SK-N-SH (cell line): ENCODE results near the gene DPPA3. TPM values are rescaled to one million over a fixed set of nuclear protein-coding genes. Genes with fewer than 3 reads are reported as not detected.
"Not testable (repeated sequence)": the region's sequence is repeated elsewhere in the genome, so short reads cannot be mapped to it uniquely, and the experiment has no call there.

Experiments used
- CTCF ChIA-PET: fragments of 300-600, 350-600 bp; formaldehyde crosslinking; extraction: SDS; loops from one replicate; lab custom pipeline; 2021; lab: Yijun Ruan, JAX
- POLR2A ChIA-PET: fragments of 350-600 bp; sonication (Branson Sonifier 250); formaldehyde crosslinking; extraction: SDS; loops from one replicate; lab custom pipeline; 2020; ENCODE audit warnings: antibody characterized with exemption, inconsistent platforms; lab: Yijun Ruan, JAX
- DNase-seq: peaks from one replicate; pipeline ENCODE4 v3.0.0; 2012
- H2AFZ ChIP-seq: fragments of 200-600 bp; sonication (generic); 2 replicates; pipeline ENCODE4 v1.8.1; 2016; ENCODE audit warnings: antibody characterized with exemption, mild to moderate bottlenecking, low read depth
- H3F3A ChIP-seq: fragments of 200-600 bp; sonication (generic); replicated peaks from 2 replicates; pipeline ENCODE3; 2016; ENCODE audit warnings: antibody characterized with exemption, mild to moderate bottlenecking; ENCODE audit not compliant: insufficient read depth
- H3K27ac ChIP-seq, 2 experiments: fragments of 200-500 bp in 1 of 2; fragments of 200-600 bp in 1 of 2; sonication (Bioruptor generic) in 1 of 2; sonication (generic), shearing (Covaris generic) in 1 of 2; 2 replicates each; pipeline versions ENCODE4 v1.5.1 to v1.6.1; 2014 to 2016; ENCODE audit warnings: low read depth in 2 of 2, inconsistent platforms in 1 of 2, low read length in 1 of 2, mild to moderate bottlenecking in 1 of 2, mixed read lengths in 1 of 2
- H3K27me3 ChIP-seq: fragments of 200-600 bp; sonication (generic), shearing (Covaris generic); 2 replicates; pipeline ENCODE4 v1.6.1; 2016; ENCODE audit warnings: mixed run types; ENCODE audit not compliant: insufficient read depth
- H3K36me3 ChIP-seq, 2 experiments: fragments of 200-500 bp in 1 of 2; fragments of 200-600 bp in 1 of 2; sonication (Bioruptor generic) in 1 of 2; sonication (generic) in 1 of 2; replicated peaks in 1 of 2; 2 replicates each; pipeline versions ENCODE3 to v1.5.1; 2014 to 2016; ENCODE audit warnings: low read length in 1 of 2, mild to moderate bottlenecking in 1 of 2; ENCODE audit not compliant: insufficient read depth in 2 of 2, control insufficient read depth in 1 of 2
- H3K4me1 ChIP-seq, 2 experiments: fragments of 200-500 bp in 1 of 2; fragments of 200-600 bp in 1 of 2; sonication (Bioruptor generic) in 1 of 2; sonication (generic), shearing (Covaris generic) in 1 of 2; 2 replicates each; pipeline versions ENCODE4 v1.5.1 to v1.6.1; 2014 to 2016; ENCODE audit warnings: low read depth in 1 of 2, low read length in 1 of 2, mixed run types in 1 of 2; ENCODE audit not compliant: insufficient read depth in 2 of 2, control insufficient read depth in 1 of 2
- H3K4me2 ChIP-seq: fragments of 200-600 bp; sonication (generic), shearing (Covaris generic); 2 replicates; pipeline ENCODE4 v1.6.1; 2017; ENCODE audit warnings: mixed run types
- H3K4me3 ChIP-seq, 2 experiments: fragments of 200-500 bp in 1 of 2; fragments of 200-600 bp in 1 of 2; sonication (Bioruptor generic) in 1 of 2; sonication (generic), shearing (Covaris generic) in 1 of 2; 2 replicates each; pipeline versions ENCODE4 v1.5.1 to v1.8.1; 2014 to 2016; ENCODE audit warnings: low read depth in 2 of 2, inconsistent platforms in 1 of 2, low read length in 1 of 2, mild to moderate bottlenecking in 1 of 2, mixed read lengths in 1 of 2, moderate library complexity in 1 of 2
- H3K79me2 ChIP-seq: fragments of 200-600 bp; sonication (generic); 2 replicates; pipeline ENCODE4 v1.8.1; 2017; ENCODE audit warnings: mild to moderate bottlenecking; ENCODE audit not compliant: insufficient read depth
- H3K9ac ChIP-seq: fragments of 200-600 bp; sonication (generic); 2 replicates; pipeline ENCODE4 v1.6.1; 2017; ENCODE audit warnings: mixed run types
- H3K9me2 ChIP-seq: fragments of 200-600 bp; sonication (generic); 2 replicates; pipeline ENCODE4 v1.6.1; 2017; ENCODE audit warnings: mixed run types
- H3K9me3 ChIP-seq: fragments of 200-600 bp; sonication (generic); 2 replicates; pipeline ENCODE4 v1.6.1; 2017; ENCODE audit warnings: mixed run types, mild to moderate bottlenecking, moderate library complexity
- H4K20me1 ChIP-seq: fragments of 200-600 bp; sonication (generic); 2 replicates; pipeline ENCODE4 v1.6.1; 2017; ENCODE audit warnings: mild to moderate bottlenecking, mixed run types; ENCODE audit not compliant: insufficient read depth
- EP300 ChIP-seq, 2 experiments: IDR thresholded peaks; 2 replicates each; pipeline versions ENCODE4 v1.4.0 to v1.6.1; 2012; ENCODE audit warnings: borderline replicate concordance in 1 of 2, low read depth in 1 of 2, low read length in 1 of 2
- GABPA ChIP-seq: IDR thresholded peaks from 2 replicates; pipeline ENCODE4 v1.4.0; 2012; ENCODE audit warnings: low read depth, mild to moderate bottlenecking
- MXI1 ChIP-seq: IDR thresholded peaks from 2 replicates; pipeline ENCODE4 v1.6.1; 2012; ENCODE audit warnings: mild to moderate bottlenecking, low read depth, low read length, improper control_type of control experiment
- RAD21 ChIP-seq: IDR thresholded peaks from 2 replicates; pipeline ENCODE4 v1.6.1; 2012; ENCODE audit warnings: mild to moderate bottlenecking, low read length
- RCOR1 ChIP-seq: fragments of 150-350 bp; IDR thresholded peaks from 2 replicates; pipeline ENCODE4 v1.6.1; 2017; ENCODE audit warnings: antibody characterized with exemption, low read length
- REST ChIP-seq: IDR thresholded peaks from 2 replicates; pipeline ENCODE4 v1.6.1; 2012; ENCODE audit warnings: mild to moderate bottlenecking, low read depth, low read length, moderate library complexity
- TCF12 ChIP-seq: IDR thresholded peaks from 2 replicates; pipeline ENCODE4 v1.4.0; 2012
- YY1 ChIP-seq: IDR thresholded peaks from 2 replicates; pipeline ENCODE4 v1.4.0; 2012; ENCODE audit warnings: low read depth, mild to moderate bottlenecking
- ZBTB33 ChIP-seq: IDR thresholded peaks from 2 replicates; pipeline ENCODE4 v1.4.0; 2012; ENCODE audit warnings: low read depth, borderline replicate concordance
- WGBS: methylation state at CpG from one replicate; pipeline ENCODE4 v1.1.6; 2017; ENCODE audit warnings: low lambda C conversion rate; 5-methylcytosine and 5-hydroxymethylcytosine counted together
- polyA plus RNA-seq, 3 experiments: library from polyadenylated mRNA; depleted of rRNA; stranded (reverse); fragments of >200 nt; gene quantifications; 2 replicates each; pipeline ENCODE4 v1.2.3, GENCODE V29; 2012
- TF ChIP-seq, protein P1 (sequence below): IDR thresholded peaks from 2 replicates; pipeline ENCODE4 v1.4.0; 2012; ENCODE audit warnings: low read depth
- TF ChIP-seq, protein P2 (sequence below): fragments of 150-350 bp; IDR thresholded peaks from 2 replicates; pipeline ENCODE4 v1.6.1; 2016; ENCODE audit warnings: mild to moderate bottlenecking, low read depth, low read length

DPPA3 gene
- polyA plus RNA-seq, 1 of the 3 experiments (the other 2 are of a cell fraction), result not detected

GRCh38 chr12:7751394-7751793, 40.2 kb downstream of the DPPA3 start (continued):
- TF ChIP-seq YY1 (no peak), GABPA (no peak)

DNA sequence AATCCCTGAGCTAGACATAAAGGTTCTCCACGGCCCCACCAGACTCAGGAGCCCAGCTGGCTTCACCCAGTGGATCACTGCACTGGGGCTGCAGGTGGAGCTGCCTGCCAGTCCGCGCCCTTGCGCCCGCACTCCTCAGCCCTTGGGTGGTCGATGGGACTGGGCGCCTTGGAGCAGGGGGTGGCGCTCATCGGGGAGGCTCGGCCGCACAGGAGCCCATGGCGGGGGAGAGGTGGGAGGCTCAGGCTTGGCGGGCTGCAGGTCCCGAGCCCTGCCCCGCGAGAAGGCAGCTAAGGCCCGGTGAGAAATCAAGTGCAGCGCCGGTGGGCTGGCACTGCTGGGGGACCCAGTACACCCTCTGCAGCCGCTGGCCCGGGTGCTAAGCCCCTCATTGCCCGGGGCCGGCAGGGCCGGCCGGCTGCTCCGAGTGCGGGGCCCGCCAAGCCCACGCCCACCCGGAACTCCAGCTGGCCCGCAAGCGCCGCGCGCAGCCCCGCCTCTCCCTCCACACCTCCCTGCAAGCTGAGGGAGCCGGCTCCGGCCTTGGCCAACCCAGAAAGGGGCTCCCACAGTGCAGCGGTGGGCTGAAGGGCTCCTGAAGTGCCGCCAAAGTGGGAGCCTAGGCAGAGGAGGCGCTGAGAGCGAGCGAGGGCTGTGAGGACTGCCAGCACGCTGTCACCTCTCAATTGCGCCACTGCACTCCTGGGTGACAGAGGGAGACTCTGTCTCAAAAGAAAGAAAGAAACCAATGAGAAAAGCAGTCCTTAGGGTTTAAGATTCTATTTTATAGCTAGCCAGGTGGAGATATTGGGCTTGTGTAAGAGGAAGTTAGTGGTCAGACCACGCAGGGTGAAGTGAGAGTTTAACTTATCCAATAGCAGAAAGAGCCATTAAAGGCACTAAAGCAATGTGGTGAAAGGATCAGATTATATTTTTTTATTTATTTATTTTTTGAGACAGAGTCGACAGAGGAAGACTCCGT, 41.0 kb downstream of the DPPA3 start:
- 34% methylated on average over 16 of the region's 48 CpGs for WGBS
- H3K9me3 ChIP-seq, H3K79me2 ChIP-seq, H3F3A ChIP-seq, H4K20me1 ChIP-seq, CTCF ChIA-PET, H3K4me1 ChIP-seq, H3K9me2 ChIP-seq, H3K36me3 ChIP-seq, POLR2A ChIA-PET, H3K9ac ChIP-seq, H3K27ac ChIP-seq, H3K4me3 ChIP-seq, DNase-seq, H3K4me2 ChIP-seq, H2AFZ ChIP-seq: not testable (repeated sequence)
- H3K27me3 ChIP-seq, result peaks cover 47% of the 10 kb centered on the region; the same call in 1 of the 2 replicates

DNA sequence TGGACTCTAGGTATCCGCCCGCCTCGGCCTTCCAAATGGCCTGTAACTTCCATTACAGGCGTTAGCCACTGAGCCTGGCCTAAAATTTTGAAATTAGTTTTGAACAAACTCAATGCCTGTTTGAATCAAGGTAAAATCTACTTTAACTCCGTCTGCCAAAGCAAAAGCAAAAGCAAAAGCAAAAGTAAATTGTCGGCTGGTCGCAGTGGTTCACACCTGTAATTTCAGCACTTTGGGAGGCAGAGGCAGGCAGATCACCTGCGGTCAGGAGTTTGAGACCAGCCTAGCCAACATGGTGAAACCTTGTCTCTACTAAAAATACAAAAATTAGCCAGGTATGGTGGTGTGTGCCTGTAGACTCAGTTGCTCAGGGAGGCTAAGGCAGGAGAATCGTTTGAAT, 44.4 kb downstream of the DPPA3 start:
- H3K4me2 ChIP-seq, H3F3A ChIP-seq, DNase-seq, H3K27ac ChIP-seq, CTCF ChIA-PET, H3K9ac ChIP-seq, H4K20me1 ChIP-seq, H3K4me1 ChIP-seq, H3K9me3 ChIP-seq, H3K36me3 ChIP-seq, H3K79me2 ChIP-seq, H3K9me2 ChIP-seq, POLR2A ChIA-PET, H2AFZ ChIP-seq: not testable (repeated sequence)
- Histone ChIP-seq H3K4me3 (peak overlapping the region in 1 of 2 experiments; percentile 24; a peak in 2 of 4 replicates), H3K27me3 (peaks cover 56% of the 10 kb centered on the region)
- 24% methylated on average over 9 of the region's 9 CpGs for WGBS

GRCh38 chr12:7756993-7757392, 45.8 kb downstream of the DPPA3 start:
- POLR2A ChIA-PET, result no interaction called here
- H3K27me3 ChIP-seq, result peaks cover 60% of the 10 kb centered on the region
- no peak overlapping the region for H3K4me2 ChIP-seq
- H3K4me1 ChIP-seq, result no peaks in the 10 kb centered on the region
- no peaks in the 10 kb centered on the region for H3K9me3 ChIP-seq
- CTCF ChIA-PET, result no interaction called here
- H3K4me3 ChIP-seq, result no peak overlapping the region
- H3K9me2 ChIP-seq, result no peaks in the 10 kb centered on the region
- no peaks in the 10 kb centered on the region for H3F3A ChIP-seq
- no peak overlapping the region for H3K9ac ChIP-seq
- H3K79me2 ChIP-seq, result no peaks in the 10 kb centered on the region
- H3K27ac ChIP-seq, result no peak overlapping the region
- 13% methylated on average over 2 of the region's 2 CpGs for WGBS
- H4K20me1 ChIP-seq, result no peaks in the 10 kb centered on the region
- H3K36me3 ChIP-seq, result no peaks in the 10 kb centered on the region
- no peak for DNase-seq
- H2AFZ ChIP-seq, result no peak overlapping the region
- no peak for TF ChIP-seq EP300 (IDR thresholded peaks at IDR 0.05; ENCODE audit: borderline replicate concordance in 1 of 2, low read depth in 1 of 2, low read length in 1 of 2)
- TF ChIP-seq TCF12, result no peak
- no peak for TF ChIP-seq ZBTB33
- no peak for TF ChIP-seq GABPA
- TF ChIP-seq RCOR1, result no peak
- TF ChIP-seq MXI1, result no peak
- TF ChIP-seq REST, result no peak
- TF ChIP-seq, protein P1, sequence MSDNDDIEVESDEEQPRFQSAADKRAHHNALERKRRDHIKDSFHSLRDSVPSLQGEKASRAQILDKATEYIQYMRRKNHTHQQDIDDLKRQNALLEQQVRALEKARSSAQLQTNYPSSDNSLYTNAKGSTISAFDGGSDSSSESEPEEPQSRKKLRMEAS, result no peak
- TF ChIP-seq, protein P2, sequence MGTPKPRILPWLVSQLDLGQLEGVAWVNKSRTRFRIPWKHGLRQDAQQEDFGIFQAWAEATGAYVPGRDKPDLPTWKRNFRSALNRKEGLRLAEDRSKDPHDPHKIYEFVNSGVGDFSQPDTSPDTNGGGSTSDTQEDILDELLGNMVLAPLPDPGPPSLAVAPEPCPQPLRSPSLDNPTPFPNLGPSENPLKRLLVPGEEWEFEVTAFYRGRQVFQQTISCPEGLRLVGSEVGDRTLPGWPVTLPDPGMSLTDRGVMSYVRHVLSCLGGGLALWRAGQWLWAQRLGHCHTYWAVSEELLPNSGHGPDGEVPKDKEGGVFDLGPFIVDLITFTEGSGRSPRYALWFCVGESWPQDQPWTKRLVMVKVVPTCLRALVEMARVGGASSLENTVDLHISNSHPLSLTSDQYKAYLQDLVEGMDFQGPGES, result no peak
- TF ChIP-seq RAD21, result no peak
